Muscle layer of duodenum (tissue), 2 donors: ENCODE measurements around the gene TAL1.

ENCODE experiments used
- H3K27ac ChIP-seq: one replicate; pipeline ENCODE4 v1.7.0; 2013; ENCODE audit warnings: mild to moderate bottlenecking, low read length
- H3K27me3 ChIP-seq: one replicate; pipeline ENCODE4 v1.7.0; 2013; ENCODE audit warnings: low read depth, mild to moderate bottlenecking, control low read depth, low read length
- H3K36me3 ChIP-seq, 2 donors: one replicate each; pipeline ENCODE4 v1.7.0; 2013; ENCODE audit warnings: low read length in 2 of 2, control low read depth in 1 of 2, mild to moderate bottlenecking in 1 of 2; ENCODE audit not compliant: insufficient read depth in 2 of 2, control insufficient read depth in 1 of 2
- H3K4me1 ChIP-seq, 2 donors: one replicate each; pipeline ENCODE4 v1.7.0; 2013; ENCODE audit warnings: low read length in 2 of 2, mild to moderate bottlenecking in 2 of 2, control low read depth in 1 of 2, moderate library complexity in 1 of 2; ENCODE audit not compliant: insufficient read depth in 2 of 2, control insufficient read depth in 1 of 2
- H3K4me3 ChIP-seq, 2 donors: one replicate each; pipeline ENCODE4 v1.7.0; 2013; ENCODE audit warnings: low read length in 2 of 2, low read depth in 1 of 2, mild to moderate bottlenecking in 1 of 2
- H3K9me3 ChIP-seq, 2 donors: one replicate each; pipeline ENCODE4 v1.7.0; 2013; ENCODE audit warnings: low read length in 2 of 2, control low read depth in 1 of 2, mild to moderate bottlenecking in 1 of 2; ENCODE audit not compliant: control insufficient read depth in 1 of 2
- donor health status: healthy.

Gene TAL1

GRCh38 chr1:47178654-47179016, 53.4 kb downstream of the TAL1 start:
- Histone ChIP-seq H3K4me1 (peaks cover 0 to 18% of the 10 kb centered on the region in 2 donors), H3K27me3 (no peaks in the 10 kb centered on the region), H3K4me3 (peak overlapping the region in 1 of 2 donors; percentile 61), H3K9me3 (no peaks in the 10 kb centered on the region), H3K36me3 (no peaks in the 10 kb centered on the region), H3K27ac (no peak overlapping the region)

GRCh38 chr1:47178020-47178419, 54.0 kb downstream of the TAL1 start:
- H3K9me3 ChIP-seq: peaks cover 0 to 3% of the 10 kb centered on the region in 2 donors
- no peak overlapping the region for H3K4me3 ChIP-seq
- peaks cover 0 to 18% of the 10 kb centered on the region in 2 donors for H3K4me1 ChIP-seq
- H3K27ac ChIP-seq: no peak overlapping the region
- H3K27me3 ChIP-seq: no peaks in the 10 kb centered on the region
- H3K36me3 ChIP-seq: no peaks in the 10 kb centered on the region

GRCh38 chr1:47175227-47175934, 56.6 kb downstream of the TAL1 start:
- no peaks in the 10 kb centered on the region for H3K27me3 ChIP-seq

GRCh38 chr1:47174656-47175020, 57.4 kb downstream of the TAL1 start:
- Histone ChIP-seq H3K9me3 (peaks cover 0 to 8% of the 10 kb centered on the region in 2 donors), H3K27me3 (no peaks in the 10 kb centered on the region), H3K4me3 (no peak overlapping the region), H3K36me3 (no peaks in the 10 kb centered on the region), H3K4me1 (peaks cover 0 to 8% of the 10 kb centered on the region in 2 donors), H3K27ac (no peak overlapping the region)

More at GRCh38 chr1:47175227-47175934, 56.6 kb downstream of the TAL1 start:
- Histone ChIP-seq H3K36me3 (no peaks in the 10 kb centered on the region), H3K9me3 (peaks cover 0 to 8% of the 10 kb centered on the region in 2 donors), H3K4me1 (peaks cover 0 to 15% of the 10 kb centered on the region in 2 donors), H3K4me3 (no peak overlapping the region), H3K27ac (no peak overlapping the region)

- Histone ChIP-seq H3K36me3 (no peaks in the 10 kb centered on the region), H3K27me3 (no peaks in the 10 kb centered on the region), H3K4me3 (no peak overlapping the region), H3K9me3 (peaks cover 0 to 8% of the 10 kb centered on the region in 2 donors), H3K4me1 (no peaks in the 10 kb centered on the region), H3K27ac (no peak overlapping the region)
Measured at GRCh38 chr1:47172782-47173181, 59.2 kb downstream of the TAL1 start.
